Karpas-422 (cell line): ENCODE results near the gene TRAPPC14. TPM values are rescaled to one million over a fixed set of nuclear protein-coding genes. Genes with fewer than 3 reads are reported as not detected.
A peak's percentile ranks its signal among the peaks of the same experiment; 100 is the strongest.

Experiments used
- DNase-seq: peaks from one replicate; pipeline ENCODE4 v3.0.0-alpha.2; 2015
- H2AFZ ChIP-seq: fragments of 200-600 bp; sonication (generic); 2 replicates; pipeline ENCODE4 v1.6.1; 2014; ENCODE audit warnings: antibody characterized with exemption, low read length, mixed read lengths
- H3K27ac ChIP-seq: fragments of 200-600 bp; sonication (generic); 2 replicates; pipeline ENCODE4 v1.5.1; 2014; ENCODE audit warnings: mild to moderate bottlenecking, low read length, moderate library complexity
- H3K27me3 ChIP-seq: fragments of 200-600 bp; sonication (generic); 2 replicates; pipeline ENCODE4 v1.6.1; 2014; ENCODE audit warnings: low read length, mixed read lengths
- H3K36me3 ChIP-seq: fragments of 200-600 bp; sonication (generic); 2 replicates; pipeline ENCODE4 v1.6.1; 2014; ENCODE audit warnings: low read length, mixed read lengths; ENCODE audit not compliant: insufficient read depth
- H3K4me1 ChIP-seq: fragments of 200-600 bp; sonication (generic); 2 replicates; pipeline ENCODE4 v1.6.1; 2014; ENCODE audit warnings: mild to moderate bottlenecking, low read length, mixed read lengths
- H3K4me2 ChIP-seq: fragments of 200-600 bp; sonication (generic); 2 replicates; pipeline ENCODE4 v1.6.1; 2014; ENCODE audit warnings: low read length, low read depth, mild to moderate bottlenecking; ENCODE audit not compliant: poor library complexity, severe bottlenecking
- H3K4me3 ChIP-seq: fragments of 200-600 bp; sonication (generic); 2 replicates; pipeline ENCODE4 v1.5.1; 2014; ENCODE audit warnings: mild to moderate bottlenecking, antibody characterized with exemption, low read length, mixed read lengths
- H3K79me2 ChIP-seq: fragments of 200-600 bp; sonication (generic); 2 replicates; pipeline ENCODE4 v1.6.1; 2014; ENCODE audit warnings: mild to moderate bottlenecking, low read length, mixed read lengths
- H3K9ac ChIP-seq: fragments of 200-600 bp; sonication (generic); 2 replicates; pipeline ENCODE4 v1.6.0; 2014; ENCODE audit warnings: low read length
- H3K9me2 ChIP-seq: fragments of 200-600 bp; sonication (generic), shearing (Covaris generic); replicated peaks from 2 replicates; pipeline ENCODE4 v1.6.0; 2014; ENCODE audit warnings: mild to moderate bottlenecking, low read length, moderate library complexity; ENCODE audit not compliant: insufficient read depth
- H3K9me3 ChIP-seq: fragments of 300-700, 200-600 bp; sonication (generic); 2 replicates; pipeline ENCODE4 v1.6.1; 2014; ENCODE audit warnings: low read length, mixed read lengths
- H4K20me1 ChIP-seq: fragments of 200-600 bp; sonication (generic); 2 replicates; pipeline ENCODE4 v1.6.1; 2014; ENCODE audit warnings: mild to moderate bottlenecking, antibody characterized with exemption, low read length, low read depth; ENCODE audit not compliant: insufficient read depth
- total RNA-seq: library from RNA; depleted of rRNA; stranded (reverse); fragments of >200 nt; shearing (Covaris generic); gene quantifications from 2 replicates; pipeline ENCODE4 v1.2.3, GENCODE V29; 2014; ENCODE audit warnings: low replicate concordance

Gene TRAPPC14
- total RNA-seq, 1 experiment from 2014 or later: 15.8 TPM

DNA sequence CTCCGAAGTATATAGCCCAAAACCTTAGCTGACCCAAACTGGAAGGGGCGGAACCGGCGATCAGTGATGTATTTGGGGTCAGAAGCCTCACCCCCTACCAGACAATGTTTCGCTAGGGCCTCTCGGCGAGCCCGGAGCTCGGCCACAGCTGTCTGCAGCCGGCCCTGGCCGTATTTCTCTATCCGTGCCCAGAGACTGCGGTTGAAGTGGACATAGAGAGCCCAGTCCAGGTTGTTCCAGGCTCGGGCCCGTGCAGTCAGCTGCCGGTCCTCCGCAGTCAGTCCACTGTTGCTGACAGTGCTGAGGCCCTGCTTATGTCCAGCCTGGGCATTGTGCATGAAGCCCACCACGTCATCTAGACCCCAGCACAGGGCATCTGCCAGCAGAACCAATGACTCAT, 1.5 kb upstream of the TRAPPC14 start:
- Histone ChIP-seq H2AFZ (no peak overlapping the region), H3K79me2 (peaks cover 17% of the 10 kb centered on the region), H3K36me3 (peaks cover 6% of the 10 kb centered on the region), H3K27me3 (no peaks in the 10 kb centered on the region), H3K4me2 (no peak overlapping the region), H3K27ac (no peak overlapping the region), H3K4me1 (peaks cover 23% of the 10 kb centered on the region), H3K9me2 (no peaks in the 10 kb centered on the region), H3K9ac (no peak overlapping the region), H3K4me3 (no peak overlapping the region), H3K9me3 (no peaks in the 10 kb centered on the region), H4K20me1 (peaks cover 12% of the 10 kb centered on the region; the same call in 1 of the 2 replicates)
- peak; percentile 32 for DNase-seq

DNA sequence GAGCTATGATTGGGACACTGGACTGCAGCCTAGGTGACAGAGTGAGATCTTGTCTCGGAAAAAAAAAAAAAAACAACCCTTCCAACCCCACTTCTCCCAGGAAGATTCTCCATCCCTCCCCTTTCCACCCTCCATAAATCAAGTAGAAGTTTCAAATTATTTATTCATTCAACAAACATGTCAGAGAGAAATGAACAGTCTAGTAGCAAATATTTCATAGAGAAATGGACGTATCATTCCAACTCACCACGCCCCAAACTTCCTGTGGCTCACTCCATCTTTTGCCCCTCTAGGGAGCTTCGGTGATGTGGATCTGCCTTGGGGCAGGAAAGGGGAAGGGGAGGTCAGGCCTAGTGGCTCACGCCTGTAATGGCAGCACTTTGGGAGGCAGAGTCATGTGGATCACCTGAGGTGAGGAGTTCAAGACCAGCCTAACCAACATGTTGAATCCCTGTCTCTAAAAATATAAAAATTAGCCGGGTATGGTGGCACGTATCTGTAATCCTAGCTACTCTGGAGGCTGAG, 638 bp upstream of the TRAPPC14 start:
- peak; percentile 60 for DNase-seq
- H3K9ac ChIP-seq: peak overlapping the region; percentile 95
- H3K36me3 ChIP-seq: peaks cover 6% of the 10 kb centered on the region
- peaks cover 12% of the 10 kb centered on the region; the same call in 1 of the 2 replicates for H4K20me1 ChIP-seq
- peaks cover 17% of the 10 kb centered on the region for H3K79me2 ChIP-seq
- H3K27me3 ChIP-seq: no peaks in the 10 kb centered on the region
- H3K9me3 ChIP-seq: no peaks in the 10 kb centered on the region
- peak overlapping the region; percentile 90 for H3K4me2 ChIP-seq
- no peaks in the 10 kb centered on the region for H3K9me2 ChIP-seq
- peak overlapping the region; percentile 100 for H3K4me3 ChIP-seq
- H3K4me1 ChIP-seq: peaks cover 23% of the 10 kb centered on the region
- H2AFZ ChIP-seq: peak overlapping the region; percentile 69; the same call in 1 of the 2 replicates
- H3K27ac ChIP-seq: no peak overlapping the region

DNA sequence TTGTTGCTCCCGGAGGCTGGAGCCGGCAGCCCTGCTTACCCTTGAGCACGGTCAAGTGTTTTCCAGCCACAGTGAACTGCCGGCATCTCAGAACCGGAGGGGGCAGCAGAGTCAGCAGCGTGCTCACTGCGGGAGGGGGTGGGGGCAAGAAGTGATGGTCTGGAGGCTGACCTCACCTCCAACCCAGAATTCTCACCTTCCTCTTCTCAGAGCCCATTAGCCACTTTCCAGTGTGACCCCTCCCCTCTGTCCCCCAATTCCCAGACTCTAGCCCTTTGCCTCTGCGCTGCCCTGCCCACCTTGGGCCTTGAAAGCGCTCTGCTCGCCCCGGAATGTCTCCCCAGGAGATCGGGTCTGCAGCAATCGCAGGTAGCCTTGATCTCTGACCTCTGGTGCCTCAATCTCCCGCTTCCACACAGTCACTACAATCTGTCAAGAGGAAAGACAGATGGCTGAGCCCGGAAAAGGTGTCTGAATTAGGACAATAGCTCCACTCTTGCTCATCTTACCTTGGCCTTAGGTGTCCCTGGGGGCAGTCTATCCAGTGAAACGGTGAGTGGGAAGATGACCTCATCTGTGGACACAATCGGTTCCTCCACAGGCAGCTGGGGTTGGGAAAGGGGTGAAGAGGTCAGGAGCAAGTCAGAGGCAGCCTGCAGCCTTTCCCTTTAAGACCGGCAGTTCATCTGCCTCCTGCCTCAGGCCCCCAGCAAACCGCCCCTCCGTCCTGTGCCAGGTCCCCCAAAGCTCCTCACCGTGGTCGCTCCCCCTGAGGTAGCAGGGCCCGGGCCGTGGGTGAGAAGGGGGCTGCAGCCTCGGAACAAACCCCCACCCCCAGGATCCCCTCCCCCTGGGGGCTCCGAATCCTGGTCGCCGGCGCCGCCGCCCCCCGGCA, 942 bp downstream of the TRAPPC14 start:
- peak overlapping the region; percentile 100 for H3K4me3 ChIP-seq
- no peak overlapping the region for H2AFZ ChIP-seq
- peak overlapping the region; percentile 95 for H3K9ac ChIP-seq
- peaks cover 6% of the 10 kb centered on the region for H3K36me3 ChIP-seq
- no peaks in the 10 kb centered on the region for H3K27me3 ChIP-seq
- no peaks in the 10 kb centered on the region for H3K9me3 ChIP-seq
- peak overlapping the region; percentile 54 for H3K27ac ChIP-seq
- H3K9me2 ChIP-seq: no peaks in the 10 kb centered on the region
- peaks cover 27% of the 10 kb centered on the region for H3K4me1 ChIP-seq
- peaks cover 12% of the 10 kb centered on the region; the same call in 1 of the 2 replicates for H4K20me1 ChIP-seq
- DNase-seq: peak; percentile 61
- H3K4me2 ChIP-seq: peak overlapping the region; percentile 90
- peaks cover 21% of the 10 kb centered on the region for H3K79me2 ChIP-seq

DNA sequence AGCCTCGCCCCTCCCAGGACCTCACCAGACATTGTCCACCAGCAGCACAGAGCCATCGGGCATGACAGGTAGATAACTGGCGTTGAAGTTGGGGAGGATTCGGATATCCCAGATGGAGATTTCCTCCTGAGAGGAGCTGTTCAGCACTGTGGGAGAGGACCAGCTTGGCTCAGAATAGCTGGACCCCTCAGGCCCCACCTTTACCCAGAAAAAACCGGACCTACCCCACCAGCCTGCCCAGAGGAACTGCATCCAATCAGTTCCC, 1.5 kb downstream of the TRAPPC14 start:
- Histone ChIP-seq H3K4me3 (peak overlapping the region; percentile 100), H4K20me1 (peaks cover 12% of the 10 kb centered on the region; the same call in 1 of the 2 replicates), H3K27me3 (no peaks in the 10 kb centered on the region), H3K27ac (peak overlapping the region; percentile 34; the same call in 1 of the 2 replicates), H2AFZ (no peak overlapping the region), H3K4me1 (peaks cover 33% of the 10 kb centered on the region), H3K9ac (peak overlapping the region; percentile 95), H3K9me3 (no peaks in the 10 kb centered on the region), H3K36me3 (peaks cover 6% of the 10 kb centered on the region), H3K4me2 (peak overlapping the region; percentile 90), H3K79me2 (peaks cover 21% of the 10 kb centered on the region), H3K9me2 (no peaks in the 10 kb centered on the region)
- no peak for DNase-seq

DNA sequence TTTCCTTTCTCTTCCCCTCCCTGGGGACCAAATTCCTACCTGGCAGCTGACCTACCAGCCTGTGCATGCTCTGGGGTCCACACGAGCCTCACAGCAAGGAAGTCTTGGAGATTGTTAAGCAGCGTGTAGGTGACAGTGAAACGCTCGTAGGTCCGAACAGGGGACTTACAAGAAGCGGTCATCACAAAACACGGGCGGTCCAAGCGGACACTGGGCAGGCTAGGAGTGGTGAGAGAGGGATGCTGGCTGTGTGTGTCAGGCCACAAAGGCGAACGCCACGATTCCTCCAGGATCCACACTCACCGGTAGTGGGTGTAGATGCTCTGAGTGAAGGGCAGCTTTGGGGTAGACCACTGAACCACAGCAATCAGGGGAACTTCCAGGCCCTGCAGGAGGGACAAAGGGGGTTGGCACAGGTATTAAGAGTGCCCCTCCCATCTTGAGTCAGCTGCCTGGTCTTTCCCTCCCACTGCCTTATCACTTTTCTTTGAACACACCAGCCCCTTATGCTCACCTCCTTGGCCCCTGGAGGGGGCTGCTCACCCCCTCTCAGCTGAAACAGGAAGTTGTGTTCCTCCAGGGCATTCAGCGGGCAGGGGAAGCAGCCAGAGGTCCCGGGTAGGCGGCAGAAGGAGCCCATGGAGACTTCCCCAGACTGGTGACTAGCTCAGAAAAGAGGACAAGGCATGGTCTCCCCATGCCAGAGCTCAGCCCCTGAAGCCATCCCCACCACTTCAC, 2.0 kb downstream of the TRAPPC14 start:
- H3K4me2 ChIP-seq: peak overlapping the region; percentile 90
- H3K4me3 ChIP-seq: peak overlapping the region; percentile 100; the same call in 1 of the 2 replicates

DNA sequence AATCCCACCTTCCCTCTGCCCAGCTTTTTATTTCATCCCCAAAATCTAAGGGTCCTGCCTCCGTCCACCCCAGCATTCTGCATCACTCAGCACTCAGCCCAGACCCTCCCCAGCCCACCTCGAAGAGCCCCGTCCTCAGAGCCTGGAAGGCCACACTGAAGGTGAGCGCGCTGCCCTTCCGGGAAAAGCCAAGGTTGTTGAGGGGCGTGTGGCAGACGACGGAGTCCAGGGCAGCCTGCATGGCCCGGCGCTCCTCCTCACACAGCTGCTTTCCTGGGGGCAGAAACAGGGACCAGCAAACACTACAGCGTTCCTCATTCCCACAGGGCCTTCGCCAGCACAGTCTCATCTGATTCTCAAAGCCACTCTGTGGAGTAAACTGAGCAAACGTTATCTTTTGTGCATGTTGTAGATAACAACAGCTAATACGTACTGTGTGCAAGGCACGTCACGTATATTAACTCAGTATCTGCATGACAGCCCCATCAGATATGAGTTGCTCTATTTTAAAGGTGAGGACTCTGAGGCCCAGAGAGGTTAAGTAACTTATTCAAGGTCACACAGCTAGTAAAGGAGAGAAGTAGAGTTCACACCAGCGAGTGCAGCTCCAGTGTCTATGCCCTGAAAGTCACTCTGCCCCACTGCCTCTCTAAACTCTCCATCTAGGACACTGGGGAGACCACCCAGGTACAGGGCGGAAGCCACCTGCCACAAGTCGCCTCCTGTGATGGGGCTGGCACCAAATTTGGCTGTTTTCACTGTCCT, 2.8 kb downstream of the TRAPPC14 start:
- H3K27ac ChIP-seq: no peak overlapping the region
- no peaks in the 10 kb centered on the region for H3K9me3 ChIP-seq
- no peak overlapping the region for H3K4me3 ChIP-seq
- DNase-seq: peak; percentile 49
- H3K27me3 ChIP-seq: no peaks in the 10 kb centered on the region
- no peak overlapping the region for H3K9ac ChIP-seq
- H2AFZ ChIP-seq: no peak overlapping the region
- H3K4me2 ChIP-seq: peak overlapping the region; percentile 18
- no peaks in the 10 kb centered on the region for H3K9me2 ChIP-seq
- H4K20me1 ChIP-seq: peaks cover 12% of the 10 kb centered on the region; the same call in 1 of the 2 replicates
- H3K79me2 ChIP-seq: peaks cover 23% of the 10 kb centered on the region
- peaks cover 39% of the 10 kb centered on the region for H3K4me1 ChIP-seq
- H3K36me3 ChIP-seq: peaks cover 9% of the 10 kb centered on the region

More for the DNA sequence above, 2.0 kb downstream of the TRAPPC14 start:
- Histone ChIP-seq H3K4me1 (peaks cover 38% of the 10 kb centered on the region), H3K79me2 (peaks cover 21% of the 10 kb centered on the region), H3K27me3 (no peaks in the 10 kb centered on the region), H4K20me1 (peaks cover 12% of the 10 kb centered on the region; the same call in 1 of the 2 replicates), H3K9me2 (no peaks in the 10 kb centered on the region), H2AFZ (no peak overlapping the region), H3K27ac (peak overlapping the region; percentile 34; the same call in 1 of the 2 replicates), H3K9ac (peak overlapping the region; percentile 95), H3K36me3 (peaks cover 9% of the 10 kb centered on the region), H3K9me3 (no peaks in the 10 kb centered on the region)
- peak; percentile 62 for DNase-seq

DNA sequence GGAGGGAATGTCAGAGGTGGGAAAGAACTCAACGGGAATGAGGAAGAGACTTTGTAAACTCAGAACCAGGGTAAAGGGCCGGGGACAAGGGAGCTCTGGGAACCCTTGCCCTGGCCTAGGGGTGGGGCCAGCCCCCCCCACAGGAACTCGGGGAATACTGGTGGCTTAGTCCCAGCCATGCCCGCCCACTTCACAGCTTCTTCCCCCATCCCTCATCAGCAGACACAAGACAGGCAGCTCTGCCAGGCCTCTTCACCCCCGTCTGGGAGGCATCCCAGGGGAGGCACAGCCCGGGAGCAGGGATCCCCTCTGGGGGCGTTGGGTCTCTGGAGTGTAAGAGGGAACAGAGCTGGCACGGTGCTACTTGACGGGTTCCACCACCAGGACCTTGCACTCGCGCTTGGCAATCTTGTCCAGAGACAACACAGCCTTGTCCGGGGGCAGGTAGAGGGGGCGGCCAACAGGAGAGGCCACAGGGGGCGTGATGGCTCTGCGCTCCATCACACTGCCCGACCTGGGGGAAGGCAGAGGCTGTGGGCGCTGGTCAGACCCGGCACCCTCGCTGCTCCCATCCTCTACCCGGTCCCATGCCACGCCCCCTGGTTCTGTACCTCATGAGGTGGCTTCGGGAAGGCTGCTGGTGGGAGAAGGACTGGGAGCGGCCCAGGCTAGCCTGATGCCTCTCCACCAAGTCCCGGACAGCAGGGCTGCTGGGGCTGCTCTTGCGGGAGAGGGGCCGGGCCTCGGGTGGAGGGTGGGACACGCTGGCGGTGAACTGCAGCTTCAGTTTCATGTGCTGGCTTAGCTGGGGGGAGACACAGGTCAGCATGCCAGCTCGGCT, 3.7 kb downstream of the TRAPPC14 start:
- H3K9ac ChIP-seq: no peak overlapping the region
- peak; percentile 42 for DNase-seq
- no peaks in the 10 kb centered on the region for H3K27me3 ChIP-seq
- no peak overlapping the region for H2AFZ ChIP-seq
- no peak overlapping the region for H3K4me2 ChIP-seq
- peaks cover 9% of the 10 kb centered on the region for H3K36me3 ChIP-seq
- H3K4me3 ChIP-seq: no peak overlapping the region
- peaks cover 46% of the 10 kb centered on the region for H3K4me1 ChIP-seq
- H3K9me3 ChIP-seq: no peaks in the 10 kb centered on the region
- H3K9me2 ChIP-seq: no peaks in the 10 kb centered on the region
- H3K27ac ChIP-seq: no peak overlapping the region
- peaks cover 32% of the 10 kb centered on the region for H3K79me2 ChIP-seq
- peaks cover 12% of the 10 kb centered on the region; the same call in 1 of the 2 replicates for H4K20me1 ChIP-seq
